Measurements from ENCODE around the gene ITM2C.

DNA sequence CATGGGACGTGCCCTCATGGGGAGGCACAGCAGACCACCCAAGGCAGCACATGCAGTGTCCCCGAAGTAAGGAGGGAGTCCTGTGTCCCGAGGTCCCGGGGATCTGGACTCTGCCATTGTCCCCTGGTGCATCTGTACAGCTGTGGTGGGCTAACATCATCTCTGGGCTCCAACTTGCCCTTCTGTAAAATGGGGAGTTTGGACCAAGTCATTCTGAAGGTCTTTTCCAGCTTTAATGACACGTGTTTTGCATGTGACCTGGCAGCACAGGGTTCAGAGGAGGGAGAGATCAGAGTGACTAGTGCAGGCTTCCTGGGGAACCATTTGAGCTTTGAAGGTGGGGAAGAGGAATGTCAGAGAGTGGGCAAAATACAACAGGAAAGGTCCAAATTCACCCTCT lies 21.5 kb downstream of the ITM2C start:
- TF ChIP-seq JUN (IDR thresholded peaks at IDR 0.05; ENCODE audit: borderline replicate concordance, low read depth, low read length) (no peak), JUN (CRISPR knock-in tag; IDR thresholded peaks at IDR 0.05; ENCODE audit: borderline replicate concordance) (no peak), SIN3A (IDR thresholded peaks at IDR 0.05; ENCODE audit: borderline replicate concordance in 2 of 2, control insufficient read depth in 1 of 2, low read depth in 2 of 2, low read length in 2 of 2) (no peak), SMC3 (conservative IDR thresholded peaks at IDR 0.05; ENCODE audit: insufficient read depth, low read depth, low read length) (no peak), EZH2 (IDR thresholded peaks at IDR 0.05; ENCODE audit: borderline replicate concordance, low read depth, low read length) (no peak), SMARCE1 (IDR thresholded peaks at IDR 0.05) (no peak), FOXJ3 (CRISPR knock-in tag; IDR thresholded peaks at IDR 0.05) (no peak)
- TF ChIP-seq, protein P1, sequence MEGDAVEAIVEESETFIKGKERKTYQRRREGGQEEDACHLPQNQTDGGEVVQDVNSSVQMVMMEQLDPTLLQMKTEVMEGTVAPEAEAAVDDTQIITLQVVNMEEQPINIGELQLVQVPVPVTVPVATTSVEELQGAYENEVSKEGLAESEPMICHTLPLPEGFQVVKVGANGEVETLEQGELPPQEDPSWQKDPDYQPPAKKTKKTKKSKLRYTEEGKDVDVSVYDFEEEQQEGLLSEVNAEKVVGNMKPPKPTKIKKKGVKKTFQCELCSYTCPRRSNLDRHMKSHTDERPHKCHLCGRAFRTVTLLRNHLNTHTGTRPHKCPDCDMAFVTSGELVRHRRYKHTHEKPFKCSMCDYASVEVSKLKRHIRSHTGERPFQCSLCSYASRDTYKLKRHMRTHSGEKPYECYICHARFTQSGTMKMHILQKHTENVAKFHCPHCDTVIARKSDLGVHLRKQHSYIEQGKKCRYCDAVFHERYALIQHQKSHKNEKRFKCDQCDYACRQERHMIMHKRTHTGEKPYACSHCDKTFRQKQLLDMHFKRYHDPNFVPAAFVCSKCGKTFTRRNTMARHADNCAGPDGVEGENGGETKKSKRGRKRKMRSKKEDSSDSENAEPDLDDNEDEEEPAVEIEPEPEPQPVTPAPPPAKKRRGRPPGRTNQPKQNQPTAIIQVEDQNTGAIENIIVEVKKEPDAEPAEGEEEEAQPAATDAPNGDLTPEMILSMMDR (IDR thresholded peaks at IDR 0.05 in 2 of 3, conservative IDR thresholded peaks at IDR 0.05 in 1 of 3; ENCODE audit: insufficient read depth in 2 of 3, low read depth in 1 of 3, low read length in 3 of 3), result no peak
- TF ChIP-seq, protein P2, sequence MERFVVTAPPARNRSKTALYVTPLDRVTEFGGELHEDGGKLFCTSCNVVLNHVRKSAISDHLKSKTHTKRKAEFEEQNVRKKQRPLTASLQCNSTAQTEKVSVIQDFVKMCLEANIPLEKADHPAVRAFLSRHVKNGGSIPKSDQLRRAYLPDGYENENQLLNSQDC (CRISPR knock-in tag; IDR thresholded peaks at IDR 0.05), result no peak
- TF ChIP-seq, protein P3, sequence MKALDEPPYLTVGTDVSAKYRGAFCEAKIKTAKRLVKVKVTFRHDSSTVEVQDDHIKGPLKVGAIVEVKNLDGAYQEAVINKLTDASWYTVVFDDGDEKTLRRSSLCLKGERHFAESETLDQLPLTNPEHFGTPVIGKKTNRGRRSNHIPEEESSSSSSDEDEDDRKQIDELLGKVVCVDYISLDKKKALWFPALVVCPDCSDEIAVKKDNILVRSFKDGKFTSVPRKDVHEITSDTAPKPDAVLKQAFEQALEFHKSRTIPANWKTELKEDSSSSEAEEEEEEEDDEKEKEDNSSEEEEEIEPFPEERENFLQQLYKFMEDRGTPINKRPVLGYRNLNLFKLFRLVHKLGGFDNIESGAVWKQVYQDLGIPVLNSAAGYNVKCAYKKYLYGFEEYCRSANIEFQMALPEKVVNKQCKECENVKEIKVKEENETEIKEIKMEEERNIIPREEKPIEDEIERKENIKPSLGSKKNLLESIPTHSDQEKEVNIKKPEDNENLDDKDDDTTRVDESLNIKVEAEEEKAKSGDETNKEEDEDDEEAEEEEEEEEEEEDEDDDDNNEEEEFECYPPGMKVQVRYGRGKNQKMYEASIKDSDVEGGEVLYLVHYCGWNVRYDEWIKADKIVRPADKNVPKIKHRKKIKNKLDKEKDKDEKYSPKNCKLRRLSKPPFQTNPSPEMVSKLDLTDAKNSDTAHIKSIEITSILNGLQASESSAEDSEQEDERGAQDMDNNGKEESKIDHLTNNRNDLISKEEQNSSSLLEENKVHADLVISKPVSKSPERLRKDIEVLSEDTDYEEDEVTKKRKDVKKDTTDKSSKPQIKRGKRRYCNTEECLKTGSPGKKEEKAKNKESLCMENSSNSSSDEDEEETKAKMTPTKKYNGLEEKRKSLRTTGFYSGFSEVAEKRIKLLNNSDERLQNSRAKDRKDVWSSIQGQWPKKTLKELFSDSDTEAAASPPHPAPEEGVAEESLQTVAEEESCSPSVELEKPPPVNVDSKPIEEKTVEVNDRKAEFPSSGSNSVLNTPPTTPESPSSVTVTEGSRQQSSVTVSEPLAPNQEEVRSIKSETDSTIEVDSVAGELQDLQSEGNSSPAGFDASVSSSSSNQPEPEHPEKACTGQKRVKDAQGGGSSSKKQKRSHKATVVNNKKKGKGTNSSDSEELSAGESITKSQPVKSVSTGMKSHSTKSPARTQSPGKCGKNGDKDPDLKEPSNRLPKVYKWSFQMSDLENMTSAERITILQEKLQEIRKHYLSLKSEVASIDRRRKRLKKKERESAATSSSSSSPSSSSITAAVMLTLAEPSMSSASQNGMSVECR (CRISPR knock-in tag; IDR thresholded peaks at IDR 0.05), result no peak
